ENCODE measurements around the gene PRDM12.

PRDM12 gene

DNA sequence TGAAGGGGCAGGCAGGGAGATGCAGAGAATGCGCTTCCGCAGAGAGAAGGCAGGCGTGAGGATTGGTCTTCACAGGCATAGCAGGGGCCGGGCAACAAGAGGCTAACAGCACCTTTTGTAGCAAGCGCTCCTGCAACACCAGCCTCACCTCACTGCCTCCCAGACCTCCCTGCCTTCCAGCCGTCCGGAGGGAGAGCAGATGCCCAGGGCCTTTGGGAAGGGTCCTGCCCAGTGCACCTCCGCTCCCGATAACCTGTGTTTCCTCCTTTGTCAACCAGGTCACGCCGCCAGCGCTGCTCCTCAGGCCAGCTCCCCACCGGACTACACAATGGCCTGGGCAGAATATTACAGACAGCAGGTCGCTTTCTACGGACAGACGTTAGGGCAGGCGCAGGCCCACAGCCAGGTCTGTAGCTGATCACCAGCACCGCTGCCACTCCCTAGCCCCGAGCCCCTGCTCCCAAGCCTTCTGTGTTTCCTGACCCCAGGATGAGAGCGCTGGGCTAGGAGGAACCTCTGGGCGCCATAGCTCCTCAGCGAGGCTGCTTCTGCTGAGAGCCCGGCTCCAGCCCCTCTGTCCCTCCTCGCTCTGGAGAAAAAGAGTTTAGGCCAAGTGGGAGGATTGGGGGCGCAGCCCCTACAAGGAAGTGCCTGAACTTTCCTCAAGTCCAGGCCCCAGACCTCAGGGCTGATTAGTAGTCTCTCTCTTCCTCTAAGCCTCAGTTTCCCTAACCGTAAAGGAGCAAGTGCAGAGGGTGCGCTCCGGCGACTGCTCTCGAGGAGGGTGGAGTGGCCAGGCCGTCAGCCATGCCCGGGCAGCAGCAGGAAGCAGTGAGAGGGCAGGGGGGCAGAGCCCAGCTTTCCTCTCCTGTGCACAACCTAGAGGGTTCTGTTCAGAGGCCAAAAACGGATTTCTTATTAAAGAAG, 28.4 kb upstream of the PRDM12 start:
- H3K27ac ChIP-seq = no peak overlapping the region
- no peak for DNase-seq (ENCODE audit: low read depth, low spot score)

DNA sequence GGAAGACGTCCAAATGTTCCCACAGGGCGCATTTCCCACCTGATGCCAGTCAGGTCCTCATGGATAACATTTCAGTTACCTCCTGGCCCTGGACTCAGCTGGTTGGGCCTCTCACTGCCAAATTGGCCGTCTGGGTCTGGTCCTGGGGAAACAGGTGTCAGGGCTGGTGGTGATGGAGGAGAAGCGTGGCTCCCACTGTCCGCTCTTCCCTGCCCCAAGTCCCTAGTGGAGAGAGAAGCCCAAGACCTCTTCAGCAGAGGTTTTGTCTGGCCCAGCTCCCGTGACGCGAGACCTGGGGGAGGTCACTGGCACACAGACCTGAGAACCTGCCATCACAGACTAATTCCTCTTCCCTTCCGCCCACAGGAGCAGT, 27.8 kb upstream of the PRDM12 start:
- DNase-seq (ENCODE audit: low read depth, low spot score) = no peak
- no peak overlapping the region for H3K27ac ChIP-seq

GRCh38 chr9:130638284-130639123, 25.9 kb upstream of the PRDM12 start:
- no peak for DNase-seq (ENCODE audit: low read depth, low spot score)

GRCh38 chr9:130639124-130639765, 25.1 kb upstream of the PRDM12 start:
- H3K27ac ChIP-seq = no peak overlapping the region
- no peak for DNase-seq (ENCODE audit: low read depth, low spot score)

More at GRCh38 chr9:130638284-130639123, 25.9 kb upstream of the PRDM12 start:
- no peak overlapping the region for H3K27ac ChIP-seq

DNA sequence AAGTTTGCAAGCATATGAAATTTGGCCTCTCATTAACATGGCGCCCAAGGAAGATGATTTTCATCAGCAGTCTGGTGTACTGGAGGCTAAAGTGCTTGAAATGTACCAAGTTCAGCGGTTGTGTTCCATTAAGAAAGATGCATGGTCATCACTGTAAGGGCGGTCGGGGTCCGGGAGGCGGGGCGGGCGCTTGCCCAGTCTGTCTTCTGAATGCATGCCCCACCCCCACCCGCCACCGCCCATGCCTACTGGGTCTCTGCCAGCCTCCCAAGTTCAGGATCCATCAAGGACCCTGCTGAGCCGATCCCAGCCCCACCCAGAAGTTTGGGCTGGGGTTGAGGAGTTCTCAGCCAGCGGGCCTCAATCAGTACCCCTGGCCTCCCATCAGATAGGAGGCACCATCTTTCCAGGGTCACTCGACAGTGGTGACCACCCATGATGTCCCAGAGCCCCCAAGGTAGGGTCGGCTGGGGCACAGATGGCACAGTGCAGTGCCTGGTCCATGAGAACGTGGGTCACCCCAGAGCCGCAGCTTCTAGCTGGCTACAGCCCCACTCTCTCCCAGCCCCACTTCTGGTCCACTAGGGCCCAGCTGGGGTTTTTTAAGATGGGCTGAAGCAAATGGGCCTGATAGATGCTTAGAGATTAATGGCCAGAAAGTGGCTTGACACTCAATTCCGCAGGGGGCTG, 24.4 kb upstream of the PRDM12 start:
- no peak for DNase-seq (ENCODE audit: low read depth, low spot score)
- no peak overlapping the region for H3K27ac ChIP-seq

DNA sequence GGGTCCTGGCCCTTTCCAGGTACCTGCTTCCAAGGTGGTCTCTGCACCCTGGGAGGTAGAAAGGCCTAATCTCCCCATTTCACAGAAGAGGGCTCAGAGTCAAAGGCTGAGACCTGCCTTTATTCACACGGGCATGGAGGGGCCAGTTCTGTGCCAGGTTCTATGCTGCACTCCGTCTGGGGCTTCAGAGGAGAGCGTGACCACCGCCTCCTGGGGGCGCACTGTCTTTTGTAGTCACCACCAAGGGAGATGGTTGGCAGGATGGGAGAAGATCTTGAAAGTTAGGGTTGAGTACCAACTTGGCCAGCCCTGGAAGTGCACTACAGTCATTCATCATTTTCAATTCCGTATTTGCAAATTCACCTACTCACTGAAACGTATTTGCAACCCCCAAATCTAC, 23.7 kb upstream of the PRDM12 start:
- H3K27ac ChIP-seq = no peak overlapping the region
- DNase-seq (ENCODE audit: low read depth, low spot score) = no peak

DNA sequence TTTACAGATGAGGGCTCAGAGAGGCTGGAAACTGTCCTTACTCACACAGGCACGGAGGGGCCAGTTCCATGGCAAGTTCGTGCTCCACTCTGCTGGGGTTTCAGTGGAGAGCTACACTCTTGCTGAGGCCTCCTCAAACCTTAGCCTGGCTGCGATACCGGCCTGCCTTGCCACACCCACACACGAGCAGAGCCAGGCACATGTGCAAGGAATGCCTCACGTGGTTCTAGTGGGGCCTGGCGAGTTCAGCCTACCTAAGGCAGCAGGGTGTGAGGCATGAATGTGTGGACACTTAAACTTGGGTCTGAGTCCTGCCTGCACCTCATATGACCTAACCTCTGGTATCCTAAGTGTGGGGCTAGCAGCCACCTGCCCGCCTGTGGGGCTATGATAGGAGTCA, 21.5 kb upstream of the PRDM12 start:
- H3K27ac ChIP-seq = no peak overlapping the region
- no peak for DNase-seq (ENCODE audit: low read depth, low spot score)

- no peak for DNase-seq (ENCODE audit: low read depth, low spot score)
- H3K27ac ChIP-seq = no peak overlapping the region
These were observed 13.2 kb upstream of the PRDM12 start for GRCh38 chr9:130651221-130651620.

GRCh38 chr9:130651752-130652151, 12.6 kb upstream of the PRDM12 start:
- DNase-seq (ENCODE audit: low read depth, low spot score) = no peak
- H3K27ac ChIP-seq = no peak overlapping the region

GRCh38 chr9:130654879-130655278, 9.5 kb upstream of the PRDM12 start:
- no peak for DNase-seq (ENCODE audit: low read depth, low spot score)
- H3K27ac ChIP-seq = no peak overlapping the region

DNA sequence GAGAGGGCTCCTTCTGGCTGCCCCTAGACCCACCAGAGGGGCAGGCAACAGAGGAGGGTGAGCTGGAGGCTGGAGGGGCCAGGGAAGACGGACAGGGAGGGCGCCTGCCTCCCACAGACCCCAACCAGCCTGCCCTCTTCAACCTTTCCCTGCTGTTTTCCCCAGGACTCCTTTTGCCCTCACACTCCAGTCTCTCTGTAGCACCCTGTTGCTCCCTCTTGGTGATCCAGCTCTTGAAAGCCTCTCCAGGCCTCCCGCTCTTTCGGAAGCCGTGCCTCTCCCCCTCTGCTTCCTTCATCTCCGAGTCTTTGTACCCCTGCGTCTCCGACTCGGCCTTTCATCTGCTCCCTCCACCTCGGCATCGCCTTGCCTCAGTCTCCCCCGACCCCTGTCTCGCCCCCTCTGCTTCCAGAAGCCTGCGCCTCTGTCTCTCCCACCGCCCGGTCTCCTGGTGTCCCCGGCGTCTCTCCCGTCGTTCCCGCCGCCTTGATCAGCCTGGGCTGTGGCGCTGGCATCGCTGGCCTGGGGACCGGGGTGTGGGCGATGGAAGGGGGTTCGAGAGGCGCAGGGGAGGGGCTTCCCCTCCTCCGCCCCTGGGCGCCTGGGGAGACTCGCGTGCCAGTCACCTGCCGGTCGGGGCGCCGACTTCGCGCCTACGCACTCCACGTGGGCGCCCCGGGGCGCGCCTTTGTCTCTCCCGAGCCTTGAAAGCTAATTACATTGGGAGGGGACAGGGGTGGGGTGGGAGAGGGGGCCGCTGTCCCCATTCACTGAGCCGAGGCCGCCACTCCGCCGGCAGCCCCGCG, 5.3 kb upstream of the PRDM12 start:
- no peak for DNase-seq (ENCODE audit: low read depth, low spot score)
- no peak overlapping the region for H3K27ac ChIP-seq

- no peak for DNase-seq (ENCODE audit: low read depth, low spot score)
- H3K27ac ChIP-seq = no peak overlapping the region
These were observed 4.6 kb upstream of the PRDM12 start for GRCh38 chr9:130659699-130660248.

DNA sequence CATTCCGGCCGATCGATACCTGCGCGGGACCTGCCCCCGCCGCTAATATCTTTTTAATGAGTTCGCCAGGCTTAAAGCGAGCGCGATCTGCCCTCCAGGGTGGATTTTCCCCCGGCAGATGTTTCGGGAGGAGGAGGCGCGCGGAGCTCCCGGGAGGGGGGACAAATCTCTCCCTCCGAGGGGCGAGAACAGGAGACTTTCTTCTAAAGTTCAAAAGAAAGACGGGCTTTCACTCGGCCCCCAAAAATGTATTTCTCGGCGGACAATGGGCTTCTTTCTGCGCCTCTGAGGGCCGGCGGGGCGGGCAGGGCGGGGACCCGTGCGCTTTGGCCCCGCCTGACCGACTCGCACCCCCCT, 4.1 kb upstream of the PRDM12 start:
- no peak overlapping the region for H3K27ac ChIP-seq
- DNase-seq (ENCODE audit: low read depth, low spot score) = no peak

- no peak for DNase-seq (ENCODE audit: low read depth, low spot score)
- H3K27ac ChIP-seq = no peak overlapping the region
These were observed 3.5 kb upstream of the PRDM12 start for GRCh38 chr9:130660683-130661450.

GRCh38 chr9:130661451-130662098, 2.8 kb upstream of the PRDM12 start:
- DNase-seq (ENCODE audit: low read depth, low spot score) = no peak

DNA sequence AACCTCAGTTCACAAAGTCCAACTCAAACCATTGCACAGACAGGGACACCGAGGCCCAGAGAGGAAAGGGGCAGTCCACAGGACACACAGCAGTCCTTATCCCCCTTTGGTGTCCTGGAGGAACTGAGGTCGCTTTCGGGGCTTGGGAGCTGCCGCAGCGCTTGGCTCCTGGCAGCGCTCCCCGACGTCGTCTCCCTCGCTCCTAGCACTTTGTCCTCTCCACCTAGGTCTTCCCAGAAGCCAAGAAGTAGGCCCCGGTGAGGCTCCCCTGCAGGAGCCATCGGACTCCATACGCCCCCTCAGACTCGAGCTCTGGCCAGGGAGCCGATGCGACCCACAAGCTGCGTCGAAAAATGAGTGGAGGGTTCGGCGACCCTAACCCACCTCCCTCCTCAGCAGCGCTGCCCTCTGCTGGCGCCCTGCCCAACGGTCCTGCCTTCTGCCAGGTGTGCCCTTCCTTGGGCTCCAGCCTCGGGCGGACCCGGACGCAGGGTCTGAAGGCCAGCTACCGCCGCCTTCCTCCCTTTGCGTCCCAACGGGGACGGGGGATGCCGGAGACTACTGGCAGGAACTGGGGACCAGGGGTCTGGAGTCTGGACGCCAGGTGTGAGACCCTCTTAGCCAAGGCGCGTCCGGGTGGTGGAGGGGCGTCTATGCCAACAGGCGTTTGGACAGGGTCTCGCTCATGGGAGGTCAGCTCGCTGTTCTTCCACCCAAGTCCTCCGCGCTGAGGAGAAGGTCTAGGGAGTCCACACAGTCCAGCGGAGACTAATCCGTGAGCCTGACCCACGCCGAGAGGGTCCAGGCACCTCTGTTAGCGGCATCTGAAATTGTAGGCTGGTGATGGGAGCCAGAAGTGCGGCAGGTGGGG, 2.1 kb upstream of the PRDM12 start:
- no peak for DNase-seq (ENCODE audit: low read depth, low spot score)
- no peak overlapping the region for H3K27ac ChIP-seq

More at GRCh38 chr9:130661451-130662098, 2.8 kb upstream of the PRDM12 start:
- no peak overlapping the region for H3K27ac ChIP-seq

- DNase-seq (ENCODE audit: low read depth, low spot score) = no peak
- H3K27ac ChIP-seq = no peak overlapping the region
These were observed 1.5 kb upstream of the PRDM12 start for GRCh38 chr9:130662970-130663257.
